HG02571 (cell line): ENCODE results near the gene KCNQ1.

Source experiments
- ATAC-seq: cut with Tn5 transposase; IDR thresholded peaks from one replicate; pipeline ENCODE4 v1.9.1; 2021; ENCODE audit warnings: mild to moderate bottlenecking, moderate library complexity; ENCODE audit not compliant: unreplicated experiment

KCNQ1 gene

GRCh38 chr11:2521733-2522630 is 77.2 kb downstream of the KCNQ1 start:
- no peak for ATAC-seq

- ATAC-seq: no peak
Observed at GRCh38 chr11:2522631-2523255, 77.9 kb downstream of the KCNQ1 start.

DNA sequence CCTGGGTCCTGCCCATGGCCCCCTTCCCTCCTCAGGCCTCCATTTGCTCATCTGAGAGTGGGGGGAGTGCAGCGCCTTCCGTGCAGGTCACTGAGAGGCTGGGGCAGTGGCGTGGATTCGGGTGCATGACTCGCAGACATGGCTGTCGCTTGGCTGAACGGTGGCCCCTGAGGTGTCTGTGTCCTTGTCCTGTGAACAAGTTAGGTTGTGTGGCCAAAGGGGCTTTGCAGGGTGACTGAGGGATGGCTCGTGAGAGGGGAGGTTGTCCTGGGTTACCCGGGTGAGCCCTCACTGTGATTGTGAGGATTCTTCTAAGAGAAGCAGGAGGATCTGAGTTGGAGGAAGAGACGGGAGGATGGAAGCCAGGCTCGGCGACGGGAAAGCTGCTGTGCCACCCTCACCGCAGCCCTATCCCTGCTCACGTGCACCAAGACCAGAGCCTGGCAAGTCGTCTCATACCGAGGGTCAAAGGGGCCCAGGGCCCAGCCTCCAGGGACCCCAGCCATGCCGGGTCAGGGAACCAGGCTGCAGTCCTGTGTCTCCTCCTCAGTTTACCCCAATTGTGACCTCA is 79.1 kb downstream of the KCNQ1 start:
- no peak for ATAC-seq

- no peak for ATAC-seq
Observed at GRCh38 chr11:2524446-2525165, 79.8 kb downstream of the KCNQ1 start.

DNA sequence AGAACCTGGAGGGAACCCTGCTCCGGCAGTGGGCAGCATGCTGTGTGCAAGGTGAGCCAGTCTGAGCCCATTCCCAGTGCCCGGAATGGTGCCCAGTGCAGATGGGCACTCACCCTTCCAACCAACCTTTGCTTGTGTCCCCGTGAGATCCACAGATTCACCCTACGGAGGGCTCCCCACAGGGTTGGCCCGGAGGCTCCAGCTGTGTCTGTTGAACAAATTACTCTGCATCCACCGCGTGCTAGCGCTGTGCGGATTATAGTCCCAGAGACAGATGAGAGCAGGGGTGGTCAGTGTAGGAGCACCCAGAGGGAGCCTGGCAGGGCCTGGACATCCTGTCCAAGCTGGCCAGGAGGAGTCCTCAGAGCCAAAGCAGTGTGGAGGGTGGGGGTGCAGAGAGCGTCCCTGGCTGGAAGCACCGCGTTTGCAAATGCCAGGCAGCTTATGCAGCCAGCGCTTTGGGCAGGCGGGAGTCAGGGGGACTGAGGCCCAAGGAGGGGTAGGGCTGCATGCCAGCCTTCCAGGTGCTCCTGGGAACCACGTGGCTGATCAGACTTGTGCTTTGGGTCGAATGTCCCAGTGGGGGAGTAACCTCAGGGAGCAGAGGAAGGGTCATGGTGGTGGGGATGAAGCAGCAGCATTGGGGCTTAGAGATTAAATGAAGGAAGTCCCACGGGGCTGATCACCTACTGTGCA is 80.5 kb downstream of the KCNQ1 start:
- ATAC-seq: no peak

DNA sequence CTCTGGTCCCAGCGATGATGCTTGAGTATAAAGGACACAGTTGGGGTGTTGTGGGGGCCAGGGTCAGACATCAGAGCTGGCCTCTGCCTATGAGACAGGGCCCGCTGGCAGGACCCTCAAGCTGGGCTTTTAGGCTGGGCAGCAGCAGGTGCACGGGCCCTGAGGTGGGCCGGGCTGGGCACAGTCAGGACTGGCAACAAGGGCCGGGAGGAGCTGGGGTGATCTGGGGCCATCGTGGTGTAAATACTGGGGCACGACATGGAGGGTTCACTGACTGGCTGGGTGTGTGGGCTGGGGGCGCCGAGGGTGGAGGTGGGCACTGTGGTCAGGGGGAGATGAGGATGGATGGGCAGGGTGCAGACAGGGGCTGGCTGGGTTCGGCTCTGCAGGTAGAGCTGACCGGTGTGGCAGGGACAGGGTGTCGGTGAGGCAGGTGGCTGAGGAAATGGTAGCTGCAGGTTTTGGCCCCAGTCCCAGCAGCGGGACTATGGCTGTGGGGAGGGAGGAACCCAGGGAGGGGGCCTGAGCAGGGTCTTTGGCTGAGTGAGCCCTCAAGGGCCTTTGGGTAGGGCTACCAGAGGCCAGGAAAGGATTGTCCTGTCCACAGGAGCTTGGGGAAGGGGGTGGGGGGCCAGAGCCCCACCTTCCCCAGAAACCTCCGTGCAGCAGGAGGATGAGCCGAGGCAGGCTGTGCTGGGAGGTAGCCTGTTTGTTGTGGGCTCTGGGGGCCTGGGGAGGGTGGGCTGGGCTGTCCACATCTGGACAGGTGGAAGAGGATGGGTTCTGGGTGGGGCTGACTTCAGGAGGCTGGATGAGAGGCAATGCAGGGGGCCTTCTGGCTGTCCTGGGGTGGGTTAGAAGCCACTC is 81.4 kb downstream of the KCNQ1 start:
- no peak for ATAC-seq

DNA sequence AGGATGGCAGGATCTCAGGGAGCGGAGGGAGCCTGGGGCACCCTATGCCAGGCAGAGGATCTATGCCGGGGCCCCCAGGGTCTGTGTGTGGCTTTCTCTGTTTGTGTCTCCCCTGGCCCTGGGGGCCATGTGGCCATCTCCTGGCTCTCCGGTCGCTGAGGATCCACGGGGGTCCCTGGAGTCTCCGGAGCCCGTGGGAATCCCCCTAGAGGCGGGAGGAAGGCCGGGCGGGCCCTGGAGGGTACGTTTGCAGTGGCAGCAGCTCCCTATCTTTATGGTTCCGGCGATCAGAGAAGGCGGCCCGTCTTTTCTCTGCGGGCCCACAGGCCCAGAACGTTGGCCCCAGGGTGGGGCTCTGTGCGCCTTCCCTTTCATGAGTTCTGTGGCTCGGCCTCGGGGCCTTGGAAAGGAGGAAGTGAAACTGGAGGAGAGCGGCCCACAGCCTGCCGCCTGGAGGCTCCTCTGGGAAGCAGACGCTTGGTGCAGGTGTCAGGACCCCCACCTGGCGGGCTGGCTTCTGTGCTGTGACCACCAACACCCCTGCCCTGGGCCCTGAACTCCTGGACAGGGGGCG is 82.1 kb downstream of the KCNQ1 start:
- no peak for ATAC-seq

DNA sequence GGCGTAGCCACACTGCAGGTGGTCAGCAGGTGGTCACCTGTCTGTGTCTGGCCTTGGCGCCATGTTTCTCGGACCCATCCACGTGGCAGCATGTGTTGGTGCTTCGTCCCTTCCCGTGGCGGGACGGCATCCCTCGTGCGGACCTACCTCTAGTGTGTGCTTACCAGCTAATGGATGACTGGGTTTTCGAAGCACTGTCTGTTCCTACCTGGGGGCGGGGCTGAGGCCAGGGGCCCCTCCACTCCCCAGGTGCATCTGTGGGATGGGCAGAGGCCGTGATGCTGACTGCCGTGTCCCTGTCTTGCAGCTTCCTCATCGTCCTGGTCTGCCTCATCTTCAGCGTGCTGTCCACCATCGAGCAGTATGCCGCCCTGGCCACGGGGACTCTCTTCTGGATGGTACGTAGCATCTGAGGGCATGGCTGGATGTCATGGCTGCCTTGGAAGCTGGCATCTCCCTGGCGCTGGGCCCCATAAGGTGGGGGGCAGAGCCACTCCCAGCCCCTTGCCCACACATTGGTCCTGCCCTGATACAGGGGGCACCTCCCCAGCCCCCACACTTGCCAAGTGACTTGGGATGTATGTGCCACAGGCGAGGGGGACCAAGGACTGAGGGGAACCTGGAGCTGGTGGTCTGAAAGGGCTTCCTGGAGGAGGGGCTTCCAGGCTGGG is 82.9 kb downstream of the KCNQ1 start:
- ATAC-seq: no peak

- ATAC-seq: no peak
Observed at GRCh38 chr11:2528301-2529050, 83.7 kb downstream of the KCNQ1 start.

DNA sequence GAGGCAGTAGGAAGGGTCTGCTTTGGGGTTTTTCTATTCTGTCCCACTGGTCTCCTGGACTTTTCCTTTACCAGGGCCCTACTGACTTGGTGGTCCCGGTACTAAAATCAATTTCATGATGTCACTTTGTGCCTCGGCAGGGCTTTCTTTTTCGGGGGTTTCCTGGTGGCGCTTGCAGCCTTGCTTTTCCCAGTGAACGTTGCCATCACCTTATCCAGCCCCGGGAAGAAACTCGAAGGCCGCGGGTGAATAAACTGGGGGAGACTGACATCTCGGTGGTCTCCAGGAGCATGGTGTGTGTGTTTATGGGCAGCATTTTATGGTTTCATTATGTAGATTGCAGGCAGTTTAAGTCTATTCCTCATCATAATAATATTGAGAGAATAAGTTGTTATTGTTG is 84.4 kb downstream of the KCNQ1 start:
- no peak for ATAC-seq

DNA sequence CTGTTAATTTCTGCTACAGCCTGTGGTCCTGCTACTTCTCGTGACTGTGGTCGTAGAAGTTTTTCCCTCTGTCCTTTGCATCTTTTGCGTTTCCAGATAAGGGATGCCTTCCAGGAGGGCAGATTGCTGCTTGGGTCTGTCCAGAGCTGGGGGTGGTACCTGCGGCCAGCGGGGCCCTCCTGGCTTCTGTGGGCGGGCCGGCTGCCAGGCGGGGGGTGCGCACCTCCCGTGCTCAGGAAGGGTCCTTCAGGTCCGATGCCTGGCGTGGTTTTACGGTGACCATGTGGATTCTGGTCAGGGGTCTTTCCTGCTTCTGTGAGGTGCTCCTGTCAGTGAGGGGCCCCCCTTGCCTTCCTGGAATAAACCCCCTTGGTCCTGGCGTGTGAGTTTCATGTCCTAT is 84.8 kb downstream of the KCNQ1 start:
- no peak for ATAC-seq

GRCh38 chr11:2530131-2530854 is 85.5 kb downstream of the KCNQ1 start:
- no peak for ATAC-seq

GRCh38 chr11:2530855-2531200 is 86.0 kb downstream of the KCNQ1 start:
- ATAC-seq: no peak

- ATAC-seq: no peak
Observed at GRCh38 chr11:2531277-2531986, 86.6 kb downstream of the KCNQ1 start.

GRCh38 chr11:2531987-2532703 is 87.3 kb downstream of the KCNQ1 start:
- ATAC-seq: no peak
